ENCODE measurements around the gene RUVBL2.

Gene RUVBL2

GRCh38 chr19:48964205-48965039 is 29.3 kb upstream of the RUVBL2 start:
- no peak for DNase-seq (ENCODE audit: low spot score)

- peak; percentile 96 for DNase-seq (ENCODE audit: low spot score)
Measured at GRCh38 chr19:48965040-48965805, 28.5 kb upstream of the RUVBL2 start, which contains the start of gene FTL. Gene FTL, plus strand, starts transcription at chr19:48965309. Its CDS starts 199 bp downstream, at chr19:48965508.

GRCh38 chr19:48965806-48966540 is 27.7 kb upstream of the RUVBL2 start:
- DNase-seq (ENCODE audit: low spot score), result peak; percentile 76

- no peak for DNase-seq (ENCODE audit: low spot score)
Measured at GRCh38 chr19:48966541-48967345, 26.9 kb upstream of the RUVBL2 start.

GRCh38 chr19:48967346-48968178 is 26.1 kb upstream of the RUVBL2 start:
- no peak for DNase-seq (ENCODE audit: low spot score)

- DNase-seq (ENCODE audit: low spot score), result no peak
Measured at GRCh38 chr19:48968179-48968661, 25.5 kb upstream of the RUVBL2 start.

- DNase-seq (ENCODE audit: low spot score), result no peak
Measured at GRCh38 chr19:48968813-48969218, 24.9 kb upstream of the RUVBL2 start.

GRCh38 chr19:48969276-48970138 is 24.2 kb upstream of the RUVBL2 start:
- DNase-seq (ENCODE audit: low spot score), result peak; percentile 60

- no peak for DNase-seq (ENCODE audit: low spot score)
Measured at GRCh38 chr19:48970139-48970766, 23.4 kb upstream of the RUVBL2 start.

GRCh38 chr19:48970923-48971395 is 22.7 kb upstream of the RUVBL2 start:
- DNase-seq (ENCODE audit: low spot score), result no peak

GRCh38 chr19:48975947-48976847 is 17.5 kb upstream of the RUVBL2 start:
- no peak for DNase-seq (ENCODE audit: low spot score)

GRCh38 chr19:48977061-48977460 is 16.6 kb upstream of the RUVBL2 start:
- no peak for DNase-seq (ENCODE audit: low spot score)

GRCh38 chr19:48982280-48982679 is 11.4 kb upstream of the RUVBL2 start:
- DNase-seq (ENCODE audit: low spot score), result no peak

- DNase-seq (ENCODE audit: low spot score), result no peak
Measured at GRCh38 chr19:48985711-48986110, 8.0 kb upstream of the RUVBL2 start.

- DNase-seq (ENCODE audit: low spot score), result no peak
Measured at GRCh38 chr19:48986211-48986610, 7.5 kb upstream of the RUVBL2 start.

GRCh38 chr19:48987323-48987722 is 6.4 kb upstream of the RUVBL2 start:
- no peak for DNase-seq (ENCODE audit: low spot score)

- no peak for DNase-seq (ENCODE audit: low spot score)
Measured at GRCh38 chr19:48988286-48988685, 5.4 kb upstream of the RUVBL2 start.

- DNase-seq (ENCODE audit: low spot score), result no peak
Measured at GRCh38 chr19:48988860-48989259, 4.8 kb upstream of the RUVBL2 start.

All from COLO829 (cell line).